Measurements from ENCODE around the gene COX14. TPM values are rescaled to one million over a fixed set of nuclear protein-coding genes. Genes with fewer than 3 reads are reported as not detected.

COX14 gene
- total and polyA plus RNA-seq, 4 donors = 31.2 to 85.3 (median 70.4) TPM

- no peak for ATAC-seq (ENCODE audit: insufficient read depth, low FRiP score)
- H3K9me3 ChIP-seq (ENCODE audit: control insufficient read depth in 4 of 4, insufficient read depth in 3 of 4, low read length in 3 of 4) = no peaks in the 10 kb centered on the region
- DNase-seq = no peak
- WGBS, 2 donors = 90 to 94% methylated on average over 12 of the region's 12 CpGs
- H3K36me3 ChIP-seq (ENCODE audit: control insufficient read depth in 4 of 4, insufficient read depth in 4 of 4, low read length in 4 of 4) = no peaks in the 10 kb centered on the region
- H3K27me3 ChIP-seq (ENCODE audit: control insufficient read depth in 3 of 3, insufficient read depth in 3 of 3, low read length in 2 of 3) = no peaks in the 10 kb centered on the region
- H3K27ac ChIP-seq (ENCODE audit: low read depth in 1 of 2, low read length in 1 of 2) = no peak overlapping the region
- no peak overlapping the region for H3K9ac ChIP-seq (ENCODE audit: insufficient read depth in 1 of 2, low read length in 2 of 2)
- no peak overlapping the region for H3K4me3 ChIP-seq
- TF ChIP-seq CTCF (IDR thresholded peaks at IDR 0.05; ENCODE audit: control extremely low read depth, extremely low read depth) = no peak
- peaks cover 0 to 4% (median 0%) of the 10 kb centered on the region in 5 donors for H3K4me1 ChIP-seq (ENCODE audit: control insufficient read depth in 5 of 5, insufficient read depth in 5 of 5, low read length in 5 of 5)
These were observed 34.9 kb upstream of the COX14 start for GRCh38 chr12:50077099-50077498.

GRCh38 chr12:50078281-50078680 is 33.8 kb upstream of the COX14 start:
- Histone ChIP-seq H3K4me3 (no peak overlapping the region), H3K9ac (ENCODE audit: insufficient read depth in 1 of 2, low read length in 2 of 2) (no peak overlapping the region), H3K36me3 (ENCODE audit: control insufficient read depth in 4 of 4, insufficient read depth in 4 of 4, low read length in 4 of 4) (no peaks in the 10 kb centered on the region), H3K4me1 (ENCODE audit: control insufficient read depth in 5 of 5, insufficient read depth in 5 of 5, low read length in 5 of 5) (peaks cover 0 to 4% (median 0%) of the 10 kb centered on the region in 5 donors), H3K27me3 (ENCODE audit: control insufficient read depth in 3 of 3, insufficient read depth in 3 of 3, low read length in 2 of 3) (no peaks in the 10 kb centered on the region), H3K9me3 (ENCODE audit: control insufficient read depth in 4 of 4, insufficient read depth in 3 of 4, low read length in 3 of 4) (no peaks in the 10 kb centered on the region), H3K27ac (ENCODE audit: low read depth in 1 of 2, low read length in 1 of 2) (no peak overlapping the region)
- no peak for DNase-seq
- ATAC-seq (ENCODE audit: insufficient read depth, low FRiP score) = no peak
- TF ChIP-seq CTCF (IDR thresholded peaks at IDR 0.05; ENCODE audit: control extremely low read depth, extremely low read depth) = no peak
- 94 to 95% methylated on average over 10 of the region's 10 CpGs for WGBS, 2 donors

- no peak for DNase-seq
- Histone ChIP-seq H3K27ac (ENCODE audit: low read depth in 1 of 2, low read length in 1 of 2) (no peak overlapping the region), H3K4me1 (ENCODE audit: control insufficient read depth in 5 of 5, insufficient read depth in 5 of 5, low read length in 5 of 5) (peaks cover 0 to 4% (median 2%) of the 10 kb centered on the region in 5 donors), H3K9me3 (ENCODE audit: control insufficient read depth in 4 of 4, insufficient read depth in 3 of 4, low read length in 3 of 4) (no peaks in the 10 kb centered on the region), H3K4me3 (no peak overlapping the region), H3K9ac (ENCODE audit: insufficient read depth in 1 of 2, low read length in 2 of 2) (no peak overlapping the region), H3K27me3 (ENCODE audit: control insufficient read depth in 3 of 3, insufficient read depth in 3 of 3, low read length in 2 of 3) (no peaks in the 10 kb centered on the region), H3K36me3 (ENCODE audit: control insufficient read depth in 4 of 4, insufficient read depth in 4 of 4, low read length in 4 of 4) (no peaks in the 10 kb centered on the region)
- 82 to 93% methylated on average over 5 of the region's 5 CpGs for WGBS, 2 donors
- ATAC-seq (ENCODE audit: insufficient read depth, low FRiP score) = no peak
- TF ChIP-seq CTCF (IDR thresholded peaks at IDR 0.05; ENCODE audit: control extremely low read depth, extremely low read depth) = no peak
These were observed 32.3 kb upstream of the COX14 start for GRCh38 chr12:50079771-50080170.
